GM13977 (cell line): ENCODE measurements around the gene HMG20A.
"Not testable (repeated sequence)": the region's sequence is repeated elsewhere in the genome, so short reads cannot be mapped to it uniquely, and the experiment has no call there.

Experiments
- DNase-seq: peaks from one replicate; pipeline ENCODE4 v3.0.0; 2012; ENCODE audit warnings: low spot score
- CTCF ChIP-seq: IDR thresholded peaks from 2 replicates; pipeline ENCODE4 v1.5.1; 2012; ENCODE audit warnings: mild to moderate bottlenecking, control low read depth; ENCODE audit not compliant: insufficient read depth; ENCODE audit errors: extremely low read depth, missing control alignments
- in situ Hi-C: fragments of 300-500 bp; cut with MboI; formaldehyde crosslinking; loops from one replicate; pipeline ENCODE4 v1.12.0; 2022; ENCODE audit warnings: low sequenced_read_pairs, low pct_unique_long_range_greater_than_20kb, mixed read lengths, inconsistent platforms; ENCODE audit not compliant: unreplicated experiment

The HMG20A gene

GRCh38 chr15:77393471-77393840, 27.2 kb upstream of the HMG20A start:
- in situ Hi-C loops = no loop called here

GRCh38 chr15:77395013-77395774, 25.5 kb upstream of the HMG20A start:
- no peak for TF ChIP-seq CTCF
- no peak for DNase-seq
- in situ Hi-C loops = no loop called here

More at GRCh38 chr15:77393471-77393840, 27.2 kb upstream of the HMG20A start:
- DNase-seq = no peak
- no peak for TF ChIP-seq CTCF

- no peak for DNase-seq
- no peak for TF ChIP-seq CTCF
- in situ Hi-C loops = no loop called here
These were observed 24.0 kb upstream of the HMG20A start for GRCh38 chr15:77396692-77397091.

GRCh38 chr15:77398927-77399326, 21.8 kb upstream of the HMG20A start:
- in situ Hi-C loops = no loop called here
- DNase-seq = no peak
- no peak for TF ChIP-seq CTCF

- DNase-seq = no peak
- in situ Hi-C loops = no loop called here
- TF ChIP-seq CTCF = no peak
These were observed 20.4 kb upstream of the HMG20A start for GRCh38 chr15:77400258-77400657.

GRCh38 chr15:77402740-77403379, 17.8 kb upstream of the HMG20A start:
- DNase-seq = peak; percentile 30
- TF ChIP-seq CTCF = no peak
- in situ Hi-C loops = no loop called here

- in situ Hi-C loops = not testable (repeated sequence)
These were observed 14.4 kb upstream of the HMG20A start for GRCh38 chr15:77406173-77406759.

More at GRCh38 chr15:77406173-77406759, 14.4 kb upstream of the HMG20A start:
- not testable (repeated sequence) for DNase-seq
